ENCODE results near the gene HNRNPK.
A peak's percentile ranks its signal among the peaks of the same experiment; 100 is the strongest.

The HNRNPK gene

GRCh38 chr9:83932851-83933250, 47.2 kb downstream of the HNRNPK start:
- no peak for DNase-seq

GRCh38 chr9:83932011-83932410, 48.0 kb downstream of the HNRNPK start:
- no peak for DNase-seq

GRCh38 chr9:83930881-83931280, 49.1 kb downstream of the HNRNPK start:
- no peak for DNase-seq

GRCh38 chr9:83927591-83927990, 52.4 kb downstream of the HNRNPK start:
- DNase-seq: no peak

- peak; percentile 99 for DNase-seq
These were observed 58.9 kb downstream of the HNRNPK start, which contains the start of gene KIF27 for GRCh38 chr9:83920927-83921707. KIF27 (minus strand) TSS chr9:83921432; CDS start chr9:83915591, 5,841 bp downstream.

GRCh38 chr9:83920469-83920926, 59.5 kb downstream of the HNRNPK start:
- DNase-seq: no peak

GRCh38 chr9:83919111-83919510, 60.9 kb downstream of the HNRNPK start:
- DNase-seq: no peak
